Epithelial cell of prostate (primary cell): ENCODE results near the gene SKIC2.
A peak's percentile ranks its signal among the peaks of the same experiment; 100 is the strongest.

Source experiments
- DNase-seq: peaks from one replicate; pipeline ENCODE4 v3.0.0-alpha.2; 2011; ENCODE audit warnings: low read depth, low spot score
- H3K27ac ChIP-seq: fragments of 450-650 bp; 2 replicates; pipeline ENCODE4 v1.5.1; 2017; ENCODE audit warnings: mild to moderate bottlenecking

Gene SKIC2

DNA sequence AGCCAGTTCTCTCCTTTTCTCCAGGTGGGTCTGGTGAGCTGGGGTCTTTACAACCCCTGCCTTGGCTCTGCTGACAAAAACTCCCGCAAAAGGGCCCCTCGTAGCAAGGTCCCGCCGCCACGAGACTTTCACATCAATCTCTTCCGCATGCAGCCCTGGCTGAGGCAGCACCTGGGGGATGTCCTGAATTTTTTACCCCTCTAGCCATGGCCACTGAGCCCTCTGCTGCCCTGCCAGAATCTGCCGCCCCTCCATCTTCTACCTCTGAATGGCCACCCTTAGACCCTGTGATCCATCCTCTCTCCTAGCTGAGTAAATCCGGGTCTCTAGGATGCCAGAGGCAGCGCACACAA is 13.8 kb upstream of the SKIC2 start:
- no peak for DNase-seq
- peak overlapping the region; percentile 42 for H3K27ac ChIP-seq

DNA sequence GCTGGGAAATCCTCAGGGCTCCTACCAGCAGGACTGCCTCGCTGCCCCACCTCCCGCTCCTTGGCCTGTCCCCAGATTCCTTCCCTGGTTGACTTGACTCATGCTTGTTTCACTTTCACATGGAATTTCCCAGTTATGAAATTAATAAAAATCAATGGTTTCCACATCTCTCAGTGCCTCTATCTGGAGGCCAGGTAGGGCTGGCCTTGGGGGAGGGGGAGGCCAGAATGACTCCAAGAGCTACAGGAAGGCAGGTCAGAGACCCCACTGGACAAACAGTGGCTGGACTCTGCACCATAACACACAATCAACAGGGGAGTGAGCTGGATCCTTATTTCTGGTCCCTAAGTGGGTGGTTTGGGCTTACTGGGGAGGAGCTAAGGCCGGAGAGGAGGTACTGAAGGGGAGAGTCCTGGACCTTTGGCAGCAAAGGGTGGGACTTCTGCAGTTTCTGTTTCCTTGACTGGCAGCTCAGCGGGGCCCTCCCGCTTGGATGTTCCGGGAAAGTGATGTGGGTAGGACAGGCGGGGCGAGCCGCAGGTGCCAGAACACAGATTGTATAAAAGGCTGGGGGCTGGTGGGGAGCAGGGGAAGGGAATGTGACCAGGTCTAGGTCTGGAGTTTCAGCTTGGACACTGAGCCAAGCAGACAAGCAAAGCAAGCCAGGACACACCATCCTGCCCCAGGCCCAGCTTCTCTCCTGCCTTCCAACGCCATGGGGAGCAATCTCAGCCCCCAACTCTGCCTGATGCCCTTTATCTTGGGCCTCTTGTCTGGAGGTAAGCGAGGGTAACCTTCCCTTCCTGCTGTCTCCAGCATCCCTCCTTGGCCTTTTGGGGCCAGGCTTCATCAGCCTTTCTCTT is 13.2 kb upstream of the SKIC2 start, which contains the start of gene CFB:
Gene CFB, plus strand, starts transcription at position 589 of the 863 bp plus-strand sequence. Its CDS starts 127 bp downstream, at position 716.
- H3K27ac ChIP-seq, result peak within 1 kb of the TSS; percentile 42
- peak; percentile 33 for DNase-seq

DNA sequence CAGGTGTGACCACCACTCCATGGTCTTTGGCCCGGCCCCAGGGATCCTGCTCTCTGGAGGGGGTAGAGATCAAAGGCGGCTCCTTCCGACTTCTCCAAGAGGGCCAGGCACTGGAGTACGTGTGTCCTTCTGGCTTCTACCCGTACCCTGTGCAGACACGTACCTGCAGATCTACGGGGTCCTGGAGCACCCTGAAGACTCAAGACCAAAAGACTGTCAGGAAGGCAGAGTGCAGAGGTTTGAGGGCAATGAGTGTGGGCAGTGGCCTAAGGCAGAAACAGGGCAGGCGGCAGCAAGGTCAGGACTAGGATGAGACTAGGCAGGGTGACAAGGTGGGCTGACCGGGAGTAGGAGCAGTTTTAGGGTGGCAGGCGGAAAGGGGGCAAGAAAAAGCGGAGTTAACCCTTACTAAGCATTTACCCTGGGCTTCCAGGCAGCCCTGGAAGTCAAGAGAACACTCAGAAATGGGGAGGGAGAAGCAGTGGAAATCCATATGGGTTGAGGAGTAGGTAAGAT is 12.5 kb upstream of the SKIC2 start:
- H3K27ac ChIP-seq, result no peak overlapping the region
- DNase-seq, result no peak

DNA sequence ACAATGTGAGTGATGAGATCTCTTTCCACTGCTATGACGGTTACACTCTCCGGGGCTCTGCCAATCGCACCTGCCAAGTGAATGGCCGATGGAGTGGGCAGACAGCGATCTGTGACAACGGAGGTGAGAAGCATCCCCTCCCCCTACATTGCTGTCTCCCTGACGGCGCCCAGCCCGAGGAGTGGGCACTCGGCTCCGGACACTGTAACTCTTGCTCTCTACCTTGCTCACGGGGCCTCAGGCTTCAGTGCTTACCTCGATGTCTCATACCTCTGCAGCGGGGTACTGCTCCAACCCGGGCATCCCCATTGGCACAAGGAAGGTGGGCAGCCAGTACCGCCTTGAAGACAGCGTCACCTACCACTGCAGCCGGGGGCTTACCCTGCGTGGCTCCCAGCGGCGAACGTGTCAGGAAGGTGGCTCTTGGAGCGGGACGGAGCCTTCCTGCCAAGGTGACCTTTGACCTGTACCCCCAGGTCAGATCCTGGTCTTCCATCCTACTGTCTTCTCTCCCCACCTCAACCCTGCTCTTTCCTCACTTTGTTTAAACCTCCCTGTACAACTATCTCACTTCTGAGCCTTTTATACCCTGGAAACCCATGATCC is 11.8 kb upstream of the SKIC2 start:
- DNase-seq, result no peak
- H3K27ac ChIP-seq, result no peak overlapping the region

DNA sequence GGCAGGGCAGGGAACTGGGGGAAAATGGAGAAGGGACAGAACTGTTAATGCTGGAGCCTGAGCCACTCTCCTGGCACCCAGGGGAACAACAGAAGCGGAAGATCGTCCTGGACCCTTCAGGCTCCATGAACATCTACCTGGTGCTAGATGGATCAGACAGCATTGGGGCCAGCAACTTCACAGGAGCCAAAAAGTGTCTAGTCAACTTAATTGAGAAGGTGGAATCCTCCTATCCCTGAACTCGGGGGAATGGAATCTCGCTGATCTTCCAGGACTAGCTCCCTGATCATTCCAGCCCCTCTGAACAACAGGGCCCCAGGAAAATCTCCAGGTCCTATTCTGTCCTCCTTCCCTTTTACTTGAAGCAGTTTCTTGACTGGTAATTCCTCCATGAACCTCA is 11.1 kb upstream of the SKIC2 start:
- H3K27ac ChIP-seq, result no peak overlapping the region
- DNase-seq, result no peak

DNA sequence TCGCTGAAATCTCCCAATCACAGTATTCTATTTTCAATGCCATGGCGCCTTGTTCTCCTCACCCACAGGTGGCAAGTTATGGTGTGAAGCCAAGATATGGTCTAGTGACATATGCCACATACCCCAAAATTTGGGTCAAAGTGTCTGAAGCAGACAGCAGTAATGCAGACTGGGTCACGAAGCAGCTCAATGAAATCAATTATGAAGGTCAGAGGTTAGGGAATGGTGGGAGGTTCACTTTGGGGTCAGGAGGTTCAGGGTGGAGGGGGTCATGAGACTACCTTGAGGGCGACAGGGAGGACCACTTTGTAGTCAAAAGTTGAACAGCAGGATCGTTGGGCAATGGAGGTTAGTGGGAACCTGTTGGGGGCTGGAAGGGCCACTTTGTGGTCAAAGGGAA is 10.7 kb upstream of the SKIC2 start:
- no peak for DNase-seq

GRCh38 chr6:31948753-31949413 is 10.1 kb upstream of the SKIC2 start:
- DNase-seq, result no peak
- no peak overlapping the region for H3K27ac ChIP-seq

More for the DNA sequence above, 10.7 kb upstream of the SKIC2 start:
- H3K27ac ChIP-seq, result no peak overlapping the region

DNA sequence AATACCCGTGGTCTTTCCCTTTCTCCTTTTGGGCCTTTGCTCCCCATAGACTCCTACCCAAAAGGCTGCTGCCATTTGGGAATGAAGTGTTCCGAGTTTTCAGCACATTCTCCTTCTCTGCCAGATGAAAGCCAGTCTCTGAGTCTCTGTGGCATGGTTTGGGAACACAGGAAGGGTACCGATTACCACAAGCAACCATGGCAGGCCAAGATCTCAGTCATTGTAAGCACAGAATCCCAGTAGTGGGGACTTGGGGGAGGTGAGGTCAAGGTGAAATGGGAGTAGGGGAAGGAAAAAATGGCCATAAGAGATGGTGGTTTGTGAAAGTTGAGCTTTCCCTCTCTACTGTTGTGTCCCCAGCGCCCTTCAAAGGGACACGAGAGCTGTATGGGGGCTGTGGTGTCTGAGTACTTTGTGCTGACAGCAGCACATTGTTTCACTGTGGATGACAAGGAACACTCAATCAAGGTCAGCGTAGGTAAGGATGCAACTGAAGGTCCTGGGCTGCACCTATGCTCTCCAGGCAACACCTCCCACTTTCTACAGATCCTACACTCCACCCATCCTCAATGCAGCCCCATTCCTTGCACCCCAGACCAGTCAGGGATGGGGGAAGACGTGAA is 8.9 kb upstream of the SKIC2 start:
- DNase-seq, result no peak
- no peak overlapping the region for H3K27ac ChIP-seq

- DNase-seq, result no peak
Observed at GRCh38 chr6:31952140-31952805, 6.7 kb upstream of the SKIC2 start.

DNA sequence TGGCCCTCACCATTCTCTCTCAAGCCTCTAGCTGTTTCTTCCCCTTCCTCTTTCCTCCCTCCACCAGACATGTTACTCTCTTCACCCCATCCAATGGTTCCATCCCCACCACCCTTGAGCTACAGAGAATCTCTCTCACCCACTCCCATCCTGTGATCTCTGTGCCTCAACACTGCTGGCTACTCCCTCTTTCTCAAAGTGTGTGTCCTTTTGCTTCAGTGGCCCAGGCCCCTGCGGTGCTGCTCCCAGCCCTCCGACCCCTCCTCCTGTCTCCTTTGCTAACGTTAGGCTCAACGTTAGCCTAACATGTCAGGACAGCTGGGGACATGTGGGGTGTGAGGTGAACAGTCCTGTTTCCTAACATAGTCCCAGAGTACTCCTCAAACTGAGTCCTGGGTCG is 6.1 kb upstream of the SKIC2 start:
- DNase-seq, result no peak
- H3K27ac ChIP-seq, result no peak overlapping the region

More at GRCh38 chr6:31952140-31952805, 6.7 kb upstream of the SKIC2 start:
- H3K27ac ChIP-seq, result no peak overlapping the region

- H3K27ac ChIP-seq, result no peak overlapping the region
- no peak for DNase-seq
Observed at GRCh38 chr6:31954511-31954910, 4.5 kb upstream of the SKIC2 start.

- no peak overlapping the region for H3K27ac ChIP-seq
- no peak for DNase-seq
Observed at GRCh38 chr6:31956796-31957195, 2.2 kb upstream of the SKIC2 start.

GRCh38 chr6:31958412-31958740 is 599 bp upstream of the SKIC2 start:
- no peak for DNase-seq
- H3K27ac ChIP-seq, result peak overlapping the region; percentile 45

- no peak overlapping the region for H3K27ac ChIP-seq
- no peak for DNase-seq
Observed at GRCh38 chr6:31961616-31962015, 2.6 kb downstream of the SKIC2 start.

- DNase-seq, result no peak
- no peak overlapping the region for H3K27ac ChIP-seq
Observed at GRCh38 chr6:31963921-31964320, 4.9 kb downstream of the SKIC2 start.

DNA sequence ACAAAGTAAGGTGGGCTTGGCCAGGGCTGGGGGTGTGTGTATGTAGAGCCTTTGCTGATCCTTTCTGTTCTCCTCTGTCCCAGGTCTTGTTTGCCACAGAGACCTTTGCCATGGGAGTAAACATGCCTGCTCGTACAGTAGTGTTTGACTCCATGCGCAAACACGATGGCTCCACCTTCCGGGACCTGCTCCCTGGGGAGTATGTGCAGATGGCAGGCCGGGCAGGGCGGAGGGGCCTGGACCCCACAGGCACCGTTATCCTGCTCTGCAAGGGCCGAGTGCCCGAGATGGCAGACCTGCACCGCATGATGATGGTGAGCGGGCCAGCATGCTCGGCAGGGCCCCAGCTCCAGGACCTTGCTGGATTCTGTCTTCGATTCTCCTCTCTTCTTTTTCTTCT is 6.7 kb downstream of the SKIC2 start:
- no peak overlapping the region for H3K27ac ChIP-seq
- no peak for DNase-seq

DNA sequence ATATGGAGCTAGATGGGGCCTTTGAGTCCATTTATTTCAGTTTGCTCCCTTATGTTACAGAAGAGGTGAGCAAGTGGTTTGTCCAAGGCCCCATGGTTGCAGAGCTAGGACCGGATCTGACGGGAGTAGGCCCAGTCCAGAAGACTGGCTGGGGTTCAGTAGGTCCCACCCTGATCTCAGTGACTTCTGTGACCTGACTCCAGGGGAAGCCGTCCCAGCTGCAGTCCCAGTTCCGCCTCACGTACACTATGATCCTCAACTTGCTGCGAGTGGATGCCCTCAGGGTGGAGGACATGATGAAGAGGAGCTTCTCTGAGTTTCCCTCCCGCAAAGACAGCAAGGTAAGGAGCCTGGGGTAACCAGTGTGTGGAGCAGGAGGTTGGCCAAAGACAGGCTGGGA is 7.5 kb downstream of the SKIC2 start:
- H3K27ac ChIP-seq, result no peak overlapping the region
- DNase-seq, result no peak

DNA sequence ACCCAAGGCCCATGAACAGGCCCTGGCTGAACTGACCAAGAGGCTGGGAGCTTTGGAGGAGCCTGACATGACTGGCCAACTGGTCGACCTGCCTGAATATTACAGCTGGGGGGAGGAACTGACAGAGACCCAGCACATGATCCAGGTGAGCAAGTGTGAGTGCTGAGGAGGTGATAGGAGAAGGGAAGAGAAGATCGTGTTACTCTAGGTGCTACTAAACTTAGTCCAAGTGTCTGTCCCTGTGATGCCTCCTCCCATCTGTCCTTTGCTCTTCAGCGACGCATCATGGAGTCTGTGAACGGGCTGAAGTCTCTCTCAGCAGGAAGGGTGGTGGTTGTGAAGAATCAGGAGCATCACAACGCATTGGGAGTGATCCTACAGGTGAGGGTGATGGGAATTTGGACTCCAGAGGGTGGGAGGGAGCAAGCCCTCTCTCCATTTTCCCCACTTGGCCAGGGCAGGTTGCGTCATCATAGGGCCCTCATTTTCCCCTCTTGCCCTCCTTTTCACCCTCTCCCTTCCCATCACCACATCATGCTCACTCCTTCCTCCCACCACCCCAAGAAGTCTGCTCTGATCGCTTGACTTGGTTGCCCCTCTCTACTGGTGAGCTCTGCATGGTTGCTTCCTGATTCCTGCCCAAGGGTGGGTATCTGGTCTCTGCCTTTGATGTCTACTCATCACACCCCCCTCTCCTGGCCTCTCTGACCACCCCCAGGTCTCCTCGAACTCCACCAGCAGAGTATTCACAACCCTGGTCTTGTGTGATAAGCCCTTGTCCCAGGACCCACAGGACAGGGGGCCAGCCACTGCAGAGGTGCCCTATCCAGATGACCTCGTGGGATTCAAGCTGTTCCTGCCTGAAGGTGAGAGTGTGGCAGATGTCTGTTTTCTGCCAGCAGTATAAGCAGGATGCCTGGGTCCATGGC is 8.3 kb downstream of the SKIC2 start:
- no peak overlapping the region for H3K27ac ChIP-seq
- no peak for DNase-seq

DNA sequence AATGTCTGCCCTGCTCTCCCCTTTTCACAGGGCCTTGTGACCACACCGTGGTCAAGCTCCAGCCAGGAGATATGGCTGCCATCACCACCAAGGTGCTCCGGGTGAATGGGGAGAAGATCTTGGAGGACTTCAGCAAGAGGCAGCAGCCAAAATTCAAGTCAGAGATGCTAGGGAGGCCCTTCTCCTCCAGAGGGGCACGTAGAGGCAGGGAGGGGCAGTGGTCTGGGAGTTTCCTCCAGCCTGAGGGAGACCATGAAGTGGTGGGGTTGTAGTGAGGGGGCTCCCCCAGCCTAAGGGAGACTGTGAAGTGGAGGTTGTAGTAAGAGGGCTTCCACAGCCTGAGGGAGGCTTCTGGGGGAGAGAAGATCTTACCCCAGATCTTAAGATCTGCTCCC is 8.9 kb downstream of the SKIC2 start:
- DNase-seq, result no peak
- H3K27ac ChIP-seq, result no peak overlapping the region
